Measurements from ENCODE around the gene PGF.
A peak's percentile ranks its signal among the peaks of the same experiment; 100 is the strongest.

The PGF gene

GRCh38 chr14:74907744-74908143 is 47.7 kb downstream of the PGF start:
- no peak overlapping the region for H4K5ac ChIP-seq (ENCODE audit: low read length)
- H3K36me3 ChIP-seq (ENCODE audit: control insufficient read depth, insufficient read depth, low read length): peaks cover 8% of the 10 kb centered on the region
- no peak overlapping the region for H3K9ac ChIP-seq (ENCODE audit: low read length)
- H3K4me3 ChIP-seq (ENCODE audit: low read length): no peak overlapping the region
- H3K79me2 ChIP-seq (ENCODE audit: control insufficient read depth, insufficient read depth, low read length): no peaks in the 10 kb centered on the region
- DNase-seq: no peak
- H3K4ac ChIP-seq (ENCODE audit: low read depth, low read length): no peak overlapping the region
- H2AK5ac ChIP-seq (ENCODE audit: low read length): no peak overlapping the region
- WGBS (ENCODE audit: extremely low coverage, insufficient coverage, low lambda C conversion rate): no CpG with 5 or more reads among the region's 6 CpGs
- H3K79me1 ChIP-seq (ENCODE audit: low read length): no peaks in the 10 kb centered on the region
- no peak overlapping the region for H2BK5ac ChIP-seq (ENCODE audit: low read length)
- H2BK15ac ChIP-seq (replicated peaks; ENCODE audit: low read depth): no peak overlapping the region
- no peak overlapping the region for H3K18ac ChIP-seq (ENCODE audit: low read length)
- no peaks in the 10 kb centered on the region for H3K27me3 ChIP-seq (ENCODE audit: insufficient read depth, low read length, poor library complexity)
- H3K56ac ChIP-seq (ENCODE audit: low read length): no peak overlapping the region
- no peak overlapping the region for H3K27ac ChIP-seq (ENCODE audit: low read depth, low read length)
- no peaks in the 10 kb centered on the region for H3K4me1 ChIP-seq (ENCODE audit: control insufficient read depth, low read depth, low read length)
- no peak overlapping the region for H3K23ac ChIP-seq (ENCODE audit: low read length)
- H2BK120ac ChIP-seq (ENCODE audit: low read depth, low read length): no peak overlapping the region
- H3K4me2 ChIP-seq (ENCODE audit: low read length): no peak overlapping the region
- no peak overlapping the region for H4K8ac ChIP-seq (ENCODE audit: low read depth, low read length)

DNA sequence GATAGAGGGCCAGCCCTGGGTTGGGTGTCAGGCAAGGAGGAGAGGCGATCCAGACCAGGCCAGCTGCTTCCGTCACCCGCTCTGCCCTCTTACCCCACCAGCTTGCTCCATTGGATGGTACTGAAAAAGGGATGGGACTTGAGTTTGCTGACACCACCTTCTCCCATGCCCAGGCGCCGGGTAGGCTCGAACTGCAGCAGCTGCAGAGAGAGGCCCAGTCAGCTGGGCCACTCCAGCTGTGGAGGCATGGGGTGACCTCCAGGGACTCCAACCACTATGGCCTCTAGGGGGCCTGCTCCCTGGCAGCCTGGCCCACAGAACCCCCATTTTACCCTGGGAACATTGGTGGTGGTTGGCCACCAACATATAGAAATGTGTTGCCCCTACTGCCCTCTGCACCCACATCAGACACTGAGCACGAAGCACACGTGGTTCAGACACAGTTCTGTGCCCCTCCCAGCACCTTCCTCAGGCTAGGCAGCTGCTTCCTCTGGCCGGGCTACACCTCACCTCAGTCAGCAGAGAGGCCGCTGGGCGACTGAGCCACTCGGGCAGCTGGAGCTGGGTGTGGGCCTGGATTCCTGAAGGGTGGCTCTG is 48.4 kb downstream of the PGF start:
- peaks cover 12% of the 10 kb centered on the region for H3K36me3 ChIP-seq (ENCODE audit: control insufficient read depth, insufficient read depth, low read length)
- no peak overlapping the region for H3K56ac ChIP-seq (ENCODE audit: low read length)
- H2BK5ac ChIP-seq (ENCODE audit: low read length): no peak overlapping the region
- no peaks in the 10 kb centered on the region for H3K79me2 ChIP-seq (ENCODE audit: control insufficient read depth, insufficient read depth, low read length)
- no peak overlapping the region for H3K4me2 ChIP-seq (ENCODE audit: low read length)
- H3K9ac ChIP-seq (ENCODE audit: low read length): no peak overlapping the region
- H3K18ac ChIP-seq (ENCODE audit: low read length): no peak overlapping the region
- H2BK15ac ChIP-seq (replicated peaks; ENCODE audit: low read depth): no peak overlapping the region
- H3K23ac ChIP-seq (ENCODE audit: low read length): no peak overlapping the region
- H3K4me1 ChIP-seq (ENCODE audit: control insufficient read depth, low read depth, low read length): no peaks in the 10 kb centered on the region
- DNase-seq: no peak
- no peak overlapping the region for H4K8ac ChIP-seq (ENCODE audit: low read depth, low read length)
- no peak overlapping the region for H3K4me3 ChIP-seq (ENCODE audit: low read length)
- no peak overlapping the region for H3K27ac ChIP-seq (ENCODE audit: low read depth, low read length)
- no CpG with 5 or more reads among the region's 12 CpGs for WGBS (ENCODE audit: extremely low coverage, insufficient coverage, low lambda C conversion rate)
- H3K27me3 ChIP-seq (ENCODE audit: insufficient read depth, low read length, poor library complexity): no peaks in the 10 kb centered on the region
- no peak overlapping the region for H4K5ac ChIP-seq (ENCODE audit: low read length)
- H3K4ac ChIP-seq (ENCODE audit: low read depth, low read length): no peak overlapping the region
- no peak overlapping the region for H2BK120ac ChIP-seq (ENCODE audit: low read depth, low read length)
- no peak overlapping the region for H2AK5ac ChIP-seq (ENCODE audit: low read length)
- H3K79me1 ChIP-seq (ENCODE audit: low read length): no peaks in the 10 kb centered on the region

DNA sequence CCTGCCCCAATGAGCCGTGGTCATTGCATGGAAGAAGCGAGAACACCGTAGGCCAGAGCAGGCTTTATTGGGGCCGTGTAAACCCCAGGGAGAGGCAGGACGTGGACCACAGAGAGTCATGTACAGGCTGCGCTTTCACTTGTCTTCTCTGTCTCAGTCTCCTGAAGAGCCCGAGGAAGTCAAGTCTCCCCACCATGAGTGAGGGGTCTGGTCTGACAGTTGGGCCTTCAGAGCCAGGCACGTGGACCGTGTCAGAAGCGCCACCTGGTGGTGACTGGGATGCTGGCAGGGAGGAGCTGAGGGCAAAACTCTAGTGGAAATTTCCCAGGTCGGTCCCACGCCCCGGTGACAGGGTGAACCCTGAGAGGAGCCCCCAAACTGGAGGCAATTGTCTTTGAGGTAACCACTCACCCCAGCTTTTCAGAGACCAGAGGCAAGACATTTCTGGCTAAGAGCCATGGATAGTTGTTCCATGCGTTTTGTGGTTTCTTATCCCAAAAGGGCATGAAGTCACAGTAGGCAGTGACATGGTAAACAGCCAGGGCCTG is 49.7 kb downstream of the PGF start:
- Histone ChIP-seq H3K4ac (ENCODE audit: low read depth, low read length) (no peak overlapping the region), H3K4me3 (ENCODE audit: low read length) (no peak overlapping the region), H4K5ac (ENCODE audit: low read length) (no peak overlapping the region), H3K18ac (ENCODE audit: low read length) (no peak overlapping the region), H3K79me1 (ENCODE audit: low read length) (no peaks in the 10 kb centered on the region), H3K36me3 (ENCODE audit: control insufficient read depth, insufficient read depth, low read length) (peaks cover 17% of the 10 kb centered on the region), H3K4me2 (ENCODE audit: low read length) (no peak overlapping the region), H2BK15ac (replicated peaks; ENCODE audit: low read depth) (no peak overlapping the region), H2AK5ac (ENCODE audit: low read length) (no peak overlapping the region), H3K56ac (ENCODE audit: low read length) (no peak overlapping the region), H3K27ac (ENCODE audit: low read depth, low read length) (no peak overlapping the region), H3K79me2 (ENCODE audit: control insufficient read depth, insufficient read depth, low read length) (no peaks in the 10 kb centered on the region), H3K23ac (ENCODE audit: low read length) (no peak overlapping the region), H3K9ac (ENCODE audit: low read length) (no peak overlapping the region), H2BK120ac (ENCODE audit: low read depth, low read length) (no peak overlapping the region), H2BK5ac (ENCODE audit: low read length) (no peak overlapping the region), H3K4me1 (ENCODE audit: control insufficient read depth, low read depth, low read length) (no peaks in the 10 kb centered on the region), H4K8ac (ENCODE audit: low read depth, low read length) (no peak overlapping the region), H3K27me3 (ENCODE audit: insufficient read depth, low read length, poor library complexity) (no peaks in the 10 kb centered on the region)
- peak; percentile 70 for DNase-seq
- no CpG with 5 or more reads among the region's 14 CpGs for whole genome bisulfite sequencing (ENCODE audit: extremely low coverage, insufficient coverage, low lambda C conversion rate)

DNA sequence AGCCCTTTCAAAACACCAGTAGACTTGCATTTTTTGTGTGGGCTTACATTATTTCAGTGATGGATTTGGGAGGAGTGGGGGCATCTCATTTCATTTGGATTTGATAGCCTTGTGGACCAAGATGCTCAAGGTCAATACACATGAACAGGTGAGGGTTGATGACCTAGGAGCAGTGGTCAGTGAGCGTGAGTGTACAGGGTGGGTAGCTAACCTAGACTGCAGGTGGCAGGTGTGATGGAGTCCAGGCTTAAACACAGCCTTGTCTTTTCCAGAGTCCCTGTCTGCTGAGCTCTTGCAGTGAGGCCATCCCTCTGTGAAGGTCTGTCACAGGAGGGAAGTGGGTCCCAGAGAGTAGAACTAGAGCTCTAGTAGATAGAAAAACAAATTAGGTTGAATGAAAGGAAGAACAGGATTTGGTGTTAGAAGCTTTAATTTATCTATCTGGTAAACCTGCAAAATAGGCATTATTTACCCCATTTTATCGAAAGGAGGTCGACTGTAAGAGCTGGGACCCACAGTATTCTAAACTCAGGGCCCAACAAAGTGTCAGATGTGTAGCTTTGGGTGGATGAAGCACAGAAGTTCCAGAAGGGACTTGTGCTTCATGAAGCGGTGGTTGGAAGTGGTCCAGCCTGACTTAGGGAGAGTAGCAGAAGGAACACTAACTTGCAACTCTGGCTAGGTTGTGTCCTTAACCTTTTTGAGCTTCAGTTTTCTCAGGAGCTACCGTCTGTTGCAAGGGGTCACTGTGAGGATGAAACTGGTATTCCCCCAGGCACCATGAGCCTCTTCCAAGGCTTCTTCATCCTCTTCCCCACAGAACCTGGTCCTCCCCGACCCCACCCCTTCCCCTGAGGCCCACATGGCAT is 50.5 kb downstream of the PGF start:
- no peak overlapping the region for H4K8ac ChIP-seq (ENCODE audit: low read depth, low read length)
- no peak overlapping the region for H3K9ac ChIP-seq (ENCODE audit: low read length)
- no peak overlapping the region for H3K27ac ChIP-seq (ENCODE audit: low read depth, low read length)
- H3K23ac ChIP-seq (ENCODE audit: low read length): no peak overlapping the region
- no peak overlapping the region for H2AK5ac ChIP-seq (ENCODE audit: low read length)
- no peaks in the 10 kb centered on the region for H3K79me2 ChIP-seq (ENCODE audit: control insufficient read depth, insufficient read depth, low read length)
- no CpG with 5 or more reads among the region's 6 CpGs for WGBS (ENCODE audit: extremely low coverage, insufficient coverage, low lambda C conversion rate)
- H3K4ac ChIP-seq (ENCODE audit: low read depth, low read length): no peak overlapping the region
- H3K4me1 ChIP-seq (ENCODE audit: control insufficient read depth, low read depth, low read length): no peaks in the 10 kb centered on the region
- H3K27me3 ChIP-seq (ENCODE audit: insufficient read depth, low read length, poor library complexity): no peaks in the 10 kb centered on the region
- no peak overlapping the region for H2BK15ac ChIP-seq (replicated peaks; ENCODE audit: low read depth)
- H3K56ac ChIP-seq (ENCODE audit: low read length): no peak overlapping the region
- H3K4me3 ChIP-seq (ENCODE audit: low read length): no peak overlapping the region
- no peak overlapping the region for H4K5ac ChIP-seq (ENCODE audit: low read length)
- no peak overlapping the region for H3K4me2 ChIP-seq (ENCODE audit: low read length)
- DNase-seq: no peak
- no peaks in the 10 kb centered on the region for H3K79me1 ChIP-seq (ENCODE audit: low read length)
- no peak overlapping the region for H2BK5ac ChIP-seq (ENCODE audit: low read length)
- no peak overlapping the region for H2BK120ac ChIP-seq (ENCODE audit: low read depth, low read length)
- H3K18ac ChIP-seq (ENCODE audit: low read length): no peak overlapping the region
- peaks cover 23% of the 10 kb centered on the region for H3K36me3 ChIP-seq (ENCODE audit: control insufficient read depth, insufficient read depth, low read length)

DNA sequence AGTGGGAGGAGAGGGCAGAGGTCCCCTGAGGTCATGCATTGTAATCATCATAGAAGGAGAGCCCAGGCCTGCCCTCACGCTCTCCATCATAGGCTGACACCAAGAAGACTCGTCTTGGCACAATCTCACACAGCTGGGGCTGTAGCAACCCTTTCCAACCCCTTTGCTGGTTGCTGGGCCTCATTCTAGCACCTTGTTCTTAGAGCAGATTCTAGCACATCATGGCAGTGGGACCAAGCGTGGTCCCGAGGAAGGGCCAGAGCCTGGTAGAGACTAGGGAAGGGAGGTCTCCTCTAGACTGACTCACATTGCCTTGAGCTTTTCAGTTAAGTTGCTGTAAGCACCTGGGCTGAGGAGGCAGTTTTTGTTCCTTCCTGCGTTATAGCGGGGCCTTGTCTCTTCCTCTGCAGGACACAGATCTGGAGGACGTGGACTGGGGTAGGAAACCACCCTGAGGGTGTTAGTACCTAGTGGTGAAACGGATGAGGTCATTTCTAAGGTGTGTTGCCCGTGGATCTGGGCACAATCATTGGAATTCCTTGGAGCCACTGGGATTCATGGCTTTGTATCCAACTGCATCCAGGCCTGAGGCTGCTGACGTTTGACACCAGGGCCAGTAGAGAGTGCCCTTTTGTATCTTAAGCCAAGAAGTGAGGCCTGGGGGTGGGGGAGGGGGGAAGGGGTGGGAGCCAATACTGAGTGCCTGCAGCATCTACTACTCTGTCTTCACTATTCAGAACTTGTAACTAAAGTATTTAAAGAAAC is 52.3 kb downstream of the PGF start:
- H3K4me1 ChIP-seq (ENCODE audit: control insufficient read depth, low read depth, low read length): no peaks in the 10 kb centered on the region
- H3K27ac ChIP-seq (ENCODE audit: low read depth, low read length): no peak overlapping the region
- no CpG with 5 or more reads among the region's 10 CpGs for WGBS (ENCODE audit: extremely low coverage, insufficient coverage, low lambda C conversion rate)

More for the DNA sequence above, 52.3 kb downstream of the PGF start:
- Histone ChIP-seq H3K23ac (ENCODE audit: low read length) (no peak overlapping the region), H4K8ac (ENCODE audit: low read depth, low read length) (no peak overlapping the region), H3K56ac (ENCODE audit: low read length) (no peak overlapping the region), H2AK5ac (ENCODE audit: low read length) (no peak overlapping the region), H3K4ac (ENCODE audit: low read depth, low read length) (no peak overlapping the region), H2BK15ac (replicated peaks; ENCODE audit: low read depth) (no peak overlapping the region), H3K36me3 (ENCODE audit: control insufficient read depth, insufficient read depth, low read length) (peaks cover 34% of the 10 kb centered on the region), H3K18ac (ENCODE audit: low read length) (no peak overlapping the region), H3K79me2 (ENCODE audit: control insufficient read depth, insufficient read depth, low read length) (no peaks in the 10 kb centered on the region), H3K27me3 (ENCODE audit: insufficient read depth, low read length, poor library complexity) (no peaks in the 10 kb centered on the region), H3K79me1 (ENCODE audit: low read length) (no peaks in the 10 kb centered on the region), H3K4me2 (ENCODE audit: low read length) (no peak overlapping the region), H2BK120ac (ENCODE audit: low read depth, low read length) (no peak overlapping the region), H4K5ac (ENCODE audit: low read length) (no peak overlapping the region), H2BK5ac (ENCODE audit: low read length) (no peak overlapping the region), H3K4me3 (ENCODE audit: low read length) (no peak overlapping the region), H3K9ac (ENCODE audit: low read length) (no peak overlapping the region)
- peak; percentile 78 for DNase-seq

Data from mesendoderm (in vitro differentiated cells).